A549 (cell line): ENCODE data around the gene NBPF1. TPM values are rescaled to one million over a fixed set of nuclear protein-coding genes. Genes with fewer than 3 reads are reported as not detected.
A peak's percentile ranks its signal among the peaks of the same experiment; 100 is the strongest.
"Not testable (repeated sequence)": the region's sequence is repeated elsewhere in the genome, so short reads cannot be mapped to it uniquely, and the experiment has no call there.

Source experiments
- ATAC-seq, 2 experiments: fragments of 200-7000 bp in 1 of 2; fragments of >200 bp in 1 of 2; cut with Nextera tagmentation in 1 of 2; cut with Tn5 transposase in 1 of 2; 3 replicates each; pipeline versions ENCODE4 v1.8.0 to v1.9.1; 2018 to 2020; ENCODE audit warnings: mild to moderate bottlenecking in 1 of 2, moderate library complexity in 1 of 2
- CTCF ChIA-PET: fragments of 300-600 bp; sonication (Branson Sonifier 250); formaldehyde crosslinking; extraction: SDS; loops from one replicate; lab custom pipeline; 2021; ENCODE audit warnings: antibody characterized with exemption, inconsistent platforms; lab: Yijun Ruan, JAX
- POLR2A ChIA-PET: fragments of 350-600 bp; formaldehyde crosslinking; extraction: SDS; loops from one replicate; lab custom pipeline; 2021; ENCODE audit warnings: antibody characterized with exemption, inconsistent platforms; lab: Yijun Ruan, JAX
- DNase-seq, 2 experiments: peaks; one replicate each; pipeline versions ENCODE4 v3.0.0 to v3.0.0-alpha.2; 2011 to 2016; ENCODE audit warnings: low read depth in 1 of 2, low spot score in 1 of 2
- FAIRE-seq: peaks from 2 replicates; lab custom pipeline; 2011; peaks lifted over from hg19 to GRCh38; lab: Jason Lieb, UNC
- H3K27ac ChIP-seq, 2 experiments: fragments of >200 bp; sonication (Bioruptor Twin); formaldehyde crosslinking; 3 replicates each; pipeline ENCODE4 v1.5.1; 2016 to 2017
- H3K4me1 ChIP-seq: fragments of >200 bp; sonication (Bioruptor Twin); formaldehyde crosslinking; 3 replicates; pipeline ENCODE4 v1.6.1; 2016
- H3K4me2 ChIP-seq: fragments of >200 bp; sonication (Bioruptor Twin); formaldehyde crosslinking; 3 replicates; pipeline ENCODE4 v1.6.1; 2016
- H3K4me3 ChIP-seq: fragments of >200 bp; sonication (Bioruptor Twin); formaldehyde crosslinking; 3 replicates; pipeline ENCODE4 v1.5.1; 2016
- H3K9me3 ChIP-seq: fragments of >200 bp; sonication (Bioruptor Twin); formaldehyde crosslinking; 3 replicates; pipeline ENCODE4 v1.6.1; 2016
- E2F6 ChIP-seq: IDR thresholded peaks from 2 replicates; pipeline ENCODE4 v1.6.1; 2012; ENCODE audit warnings: low read depth, borderline replicate concordance
- EHMT2 ChIP-seq: fragments of 200-600 bp; sonication (generic); IDR thresholded peaks from 2 replicates; pipeline ENCODE4 v1.6.1; 2016; ENCODE audit warnings: antibody characterized with exemption, low read depth, mild to moderate bottlenecking, moderate library complexity
- EP300 ChIP-seq, 2 experiments: fragments of >200 bp; sonication (Bioruptor Twin); formaldehyde crosslinking; IDR thresholded peaks; 2 replicates in 1 of 2; 3 replicates in 1 of 2; pipeline ENCODE4 v1.6.1; 2016 to 2017
- FOXS1 ChIP-seq: fragments of 250-450 bp; sonication (Bioruptor Pico); IDR thresholded peaks from 2 replicates; pipeline ENCODE4 v1.5.0; 2020; ENCODE audit warnings: mild to moderate bottlenecking, moderate library complexity
- HES2 ChIP-seq: fragments of >200 bp; sonication (Bioruptor Twin); formaldehyde crosslinking; IDR thresholded peaks from 2 replicates; pipeline ENCODE4 v1.6.1; 2016
- HOXA7 ChIP-seq: fragments of 250-450 bp; sonication (Bioruptor Pico); IDR thresholded peaks from 2 replicates; pipeline ENCODE4 v1.5.0; 2020; ENCODE audit warnings: mild to moderate bottlenecking, moderate library complexity
- HOXB13 ChIP-seq: fragments of 250-450 bp; sonication (Bioruptor Pico); IDR thresholded peaks from 2 replicates; pipeline ENCODE4 v1.5.0; 2020; ENCODE audit warnings: low read depth, mild to moderate bottlenecking, moderate library complexity
- MAZ ChIP-seq: fragments of 150-350 bp; IDR thresholded peaks from 2 replicates; pipeline ENCODE4 v1.6.1; 2014; ENCODE audit warnings: antibody characterized with exemption, low read depth, low read length, borderline replicate concordance
- NPAS2 ChIP-seq: fragments of 250-450 bp; sonication (Bioruptor Pico); IDR thresholded peaks from 2 replicates; pipeline ENCODE4 v1.8.0; 2022; ENCODE audit warnings: mild to moderate bottlenecking, moderate library complexity, borderline replicate concordance
- NR3C1 ChIP-seq: fragments of >200 bp; sonication (Bioruptor Twin); formaldehyde crosslinking; IDR thresholded peaks from 3 replicates; pipeline ENCODE4 v1.6.1; 2017
- PHF8 ChIP-seq: fragments of 200-600 bp; sonication (generic); IDR thresholded peaks from 2 replicates; pipeline ENCODE4 v1.6.1; 2016; ENCODE audit warnings: low read depth, mild to moderate bottlenecking, antibody characterized with exemption, moderate library complexity, borderline replicate concordance
- RCOR1 ChIP-seq: fragments of 150-350 bp; IDR thresholded peaks from 2 replicates; pipeline ENCODE4 v1.6.1; 2014; ENCODE audit warnings: antibody characterized with exemption, low read length, low read depth
- RFX5 ChIP-seq: fragments of 450-650 bp; IDR thresholded peaks from 2 replicates; pipeline ENCODE4 v1.7.1; 2014; ENCODE audit warnings: antibody characterized with exemption, mild to moderate bottlenecking, moderate library complexity
- SMC3 ChIP-seq: fragments of >200 bp; sonication (Bioruptor Twin); formaldehyde crosslinking; IDR thresholded peaks from 3 replicates; pipeline ENCODE4 v1.6.1; 2018; ENCODE audit warnings: inconsistent platforms
- WGBS: methylation state at CpG from one replicate; pipeline ENCODE4 v1.1.6; 2017; ENCODE audit errors: missing lambda C conversion rate; 5-methylcytosine and 5-hydroxymethylcytosine counted together
- polyA plus RNA-seq, 4 experiments: library from polyadenylated mRNA; depleted of rRNA in 3 of 4; stranded (reverse); fragments of >200 nt; fragmentation: RNase III in 1 of 4; extraction: RNeasy Plus Mini Kit Qiagen cat#74134 plus additional on column Dnase treatment in 1 of 4; gene quantifications; 2 replicates in 3 of 4; 3 replicates in 1 of 4; pipeline ENCODE4 v1.2.3, GENCODE V29; 2011 to 2017
- TF ChIP-seq, protein P1 (sequence below): IDR thresholded peaks from 2 replicates; pipeline ENCODE4 v1.6.1; 2012
- TF ChIP-seq, protein P2 (sequence below): fragments of 150-350 bp; IDR thresholded peaks from 2 replicates; pipeline ENCODE4 v1.6.1; 2014; ENCODE audit warnings: low read depth, mild to moderate bottlenecking, low read length
- TF ChIP-seq, protein P3 (sequence below): fragments of 250-450 bp; sonication (Bioruptor Pico); IDR thresholded peaks from 2 replicates; pipeline ENCODE4 v1.5.0; 2021; ENCODE audit warnings: mild to moderate bottlenecking, moderate library complexity, borderline replicate concordance

The NBPF1 gene
- polyA plus RNA-seq, 2 of the 4 experiments (the other 2 are of a cell fraction) = 23.9 to 36.8 TPM

- H3K4me2 ChIP-seq, POLR2A ChIA-PET, FAIRE-seq, H3K9me3 ChIP-seq, ATAC-seq, H3K27ac ChIP-seq, H3K4me3 ChIP-seq, DNase-seq: not testable (repeated sequence)
- H3K4me1 ChIP-seq = peaks cover 20% of the 10 kb centered on the region
- CTCF ChIA-PET = interaction anchor here (0.6 to 9.0 kb wide), 4 partner anchors 14 to 417 kb away, joined by 3 to 98 read pairs (median 3); no protein-coding TSS in a partner anchor
- TF ChIP-seq HOXA7 = 0 out of 2 replicates have a peak, but pooled peaks have one; percentile 57
- WGBS = 95% methylated on average over 5 of the region's 5 CpGs
Measured at GRCh38 chr1:16610553-16610952, 2.8 kb downstream of the NBPF1 start.

DNA sequence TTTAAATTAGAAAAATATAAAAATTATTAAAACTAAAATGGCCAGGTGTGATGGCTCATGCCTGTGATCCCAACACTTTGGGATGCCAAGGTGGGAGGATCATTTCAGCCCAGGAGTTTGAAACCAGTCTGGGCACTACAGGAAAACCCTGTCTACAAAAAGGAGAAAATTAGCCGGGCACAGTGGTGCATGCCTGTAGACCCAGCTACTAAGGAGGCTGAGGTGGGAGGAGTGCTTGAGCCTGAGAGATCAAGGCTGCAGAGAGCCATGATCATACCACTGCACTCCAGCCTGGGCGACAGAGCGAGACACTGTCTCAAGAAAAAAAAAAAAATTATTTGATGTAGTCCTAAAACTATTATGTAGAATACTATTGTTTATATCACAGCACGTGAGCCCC, 3.6 kb downstream of the NBPF1 start:
- H3K9me3 ChIP-seq, H3K4me2 ChIP-seq, FAIRE-seq, H3K27ac ChIP-seq, H3K4me3 ChIP-seq, DNase-seq, ATAC-seq, POLR2A ChIA-PET: not testable (repeated sequence)
- CTCF ChIA-PET = interaction anchor here (0.6 to 9.0 kb wide), 8 partner anchors 9 to 417 kb away, joined by 3 to 98 read pairs (median 4); no protein-coding TSS in a partner anchor
- peaks cover 20% of the 10 kb centered on the region for H3K4me1 ChIP-seq
- 77% methylated on average over 4 of the region's 4 CpGs for WGBS

DNA sequence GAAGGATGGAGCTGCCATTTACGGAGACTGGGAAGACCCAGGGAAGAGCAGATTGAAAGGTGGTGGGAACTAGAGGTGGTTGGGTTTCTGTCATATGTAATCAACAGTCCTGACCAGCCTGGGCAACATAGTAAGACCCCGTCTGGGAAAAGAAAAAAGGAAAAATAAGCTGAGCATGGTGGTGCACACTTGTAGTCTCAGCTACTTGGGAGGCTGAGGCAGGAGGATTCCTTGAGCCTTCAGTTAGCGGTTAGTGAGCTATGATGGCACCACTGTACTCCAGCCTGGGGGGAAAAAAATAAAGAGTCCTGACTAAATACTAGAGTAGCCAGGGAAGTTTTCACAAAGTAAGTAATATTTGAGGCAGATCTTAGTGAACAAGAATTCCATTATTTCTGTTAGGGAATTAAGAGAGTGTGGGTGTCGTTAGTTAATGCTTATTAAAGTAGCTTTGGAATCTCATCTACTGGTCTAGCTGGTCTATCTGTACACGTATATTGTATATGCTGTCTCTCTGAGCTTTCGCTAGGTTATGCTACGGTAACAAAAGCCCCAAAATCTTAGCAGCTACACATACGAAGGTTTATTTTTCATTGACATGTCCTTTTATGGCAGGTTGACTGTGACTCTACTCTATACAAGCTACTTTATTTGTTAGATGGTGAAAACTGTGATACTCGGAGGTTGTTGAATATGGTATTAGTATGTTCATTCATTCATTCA, 4.4 kb downstream of the NBPF1 start:
- ChIA-PET CTCF (interaction anchor here (0.9 to 9.0 kb wide), 7 partner anchors 9 to 343 kb away, joined by 3 to 98 read pairs (median 4); no protein-coding TSS in a partner anchor), POLR2A (no interaction called here)
- FAIRE-seq = no peak

DNA sequence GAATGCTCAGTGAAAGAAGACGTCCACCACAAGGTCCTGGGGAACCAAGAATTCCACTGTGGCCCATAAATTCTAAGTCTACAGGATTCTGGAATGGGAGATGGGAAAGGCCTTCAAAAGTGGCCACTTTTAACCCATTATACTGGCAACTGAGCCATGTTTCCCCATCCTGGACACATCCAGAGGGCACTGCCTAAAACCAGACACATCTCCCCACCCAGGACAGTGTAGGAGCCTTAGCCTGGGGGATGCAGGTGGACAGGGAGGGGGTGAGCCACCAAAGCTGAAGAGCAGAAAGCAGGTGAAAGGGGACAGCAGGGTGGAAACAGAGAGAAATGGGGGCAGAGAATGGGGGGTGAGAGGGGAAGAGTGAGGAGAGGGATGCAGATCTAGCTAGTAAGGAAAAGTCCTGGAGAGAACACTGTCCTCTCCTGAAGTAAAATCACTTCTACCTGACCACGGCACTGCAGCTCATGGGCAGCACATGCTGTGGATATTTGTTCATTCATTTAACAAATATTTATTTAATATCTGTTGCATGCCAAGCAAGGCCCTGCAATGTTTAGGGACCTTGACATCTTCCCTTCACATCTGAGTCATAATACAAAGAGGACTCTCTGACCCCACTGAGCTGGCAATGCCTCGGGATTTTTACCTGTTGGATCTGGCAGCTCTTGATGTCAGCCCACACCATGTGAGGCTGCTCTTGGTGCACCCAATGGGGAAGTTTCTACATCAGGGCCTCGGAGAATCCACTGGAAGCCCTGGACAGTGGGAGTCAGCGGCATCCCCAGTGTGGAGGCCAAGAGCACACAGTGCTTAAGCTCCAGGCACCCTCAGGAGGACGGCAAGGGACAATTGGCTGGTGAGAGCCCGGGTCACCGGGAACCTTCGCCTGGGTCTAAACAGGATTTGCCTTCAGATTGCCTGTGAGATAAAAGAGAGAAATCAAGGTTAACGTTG, 5.2 kb downstream of the NBPF1 start:
- Histone ChIP-seq H3K4me1 (peaks cover 16% of the 10 kb centered on the region), H3K4me2 (peak overlapping the region; percentile 6; the same call in 1 of the 3 replicates)
- FAIRE-seq, POLR2A ChIA-PET, ATAC-seq, H3K27ac ChIP-seq, H3K4me3 ChIP-seq, DNase-seq, H3K9me3 ChIP-seq: not testable (repeated sequence)
- TF ChIP-seq, protein P1, sequence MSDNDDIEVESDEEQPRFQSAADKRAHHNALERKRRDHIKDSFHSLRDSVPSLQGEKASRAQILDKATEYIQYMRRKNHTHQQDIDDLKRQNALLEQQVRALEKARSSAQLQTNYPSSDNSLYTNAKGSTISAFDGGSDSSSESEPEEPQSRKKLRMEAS = 0 out of 2 replicates have a peak, but pooled peaks have one; percentile 40
- CTCF ChIA-PET = interaction anchor here (0.6 to 9.0 kb wide), 8 partner anchors 8 to 344 kb away, joined by 3 to 98 read pairs (median 4); no protein-coding TSS in a partner anchor
- 78% methylated on average over 10 of the region's 10 CpGs for WGBS

More for the DNA sequence above, 4.4 kb downstream of the NBPF1 start:
- 90% methylated on average over 9 of the region's 9 CpGs for WGBS
- peaks cover 18% of the 10 kb centered on the region for H3K4me1 ChIP-seq
- DNase-seq (no peak), ATAC-seq (no peak)
- no peak overlapping the region for H3K4me2 ChIP-seq
- H3K4me3 ChIP-seq = no peak overlapping the region
- no peaks in the 10 kb centered on the region for H3K9me3 ChIP-seq
- TF ChIP-seq, protein P2, sequence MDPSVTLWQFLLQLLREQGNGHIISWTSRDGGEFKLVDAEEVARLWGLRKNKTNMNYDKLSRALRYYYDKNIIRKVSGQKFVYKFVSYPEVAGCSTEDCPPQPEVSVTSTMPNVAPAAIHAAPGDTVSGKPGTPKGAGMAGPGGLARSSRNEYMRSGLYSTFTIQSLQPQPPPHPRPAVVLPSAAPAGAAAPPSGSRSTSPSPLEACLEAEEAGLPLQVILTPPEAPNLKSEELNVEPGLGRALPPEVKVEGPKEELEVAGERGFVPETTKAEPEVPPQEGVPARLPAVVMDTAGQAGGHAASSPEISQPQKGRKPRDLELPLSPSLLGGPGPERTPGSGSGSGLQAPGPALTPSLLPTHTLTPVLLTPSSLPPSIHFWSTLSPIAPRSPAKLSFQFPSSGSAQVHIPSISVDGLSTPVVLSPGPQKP = no peak
- H3K27ac ChIP-seq = no peak overlapping the region

DNA sequence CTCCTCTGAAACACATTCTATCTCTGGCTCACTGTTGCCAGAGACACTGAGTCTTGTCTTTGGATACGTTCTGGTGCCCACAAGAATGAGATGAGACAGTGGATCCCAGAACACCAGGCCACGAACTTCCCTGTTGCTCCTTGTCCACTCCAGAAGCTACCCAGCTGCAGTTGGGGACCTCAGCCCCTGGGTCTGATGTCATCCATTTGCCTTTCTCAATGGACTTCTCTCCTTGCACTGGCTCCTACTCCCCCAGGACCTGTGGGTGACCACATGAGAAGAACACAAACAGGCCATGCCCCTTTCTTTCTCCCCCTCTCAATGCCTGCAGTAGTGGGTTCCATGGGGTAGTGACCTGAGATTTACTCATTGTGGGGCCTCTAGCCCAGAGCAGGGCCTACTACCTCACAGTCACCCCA, 5.9 kb downstream of the NBPF1 start:
- DNase-seq (no peak), FAIRE-seq (no peak), ATAC-seq (no peak)
- Histone ChIP-seq H3K4me2 (no peak overlapping the region), H3K27ac (no peak overlapping the region), H3K4me3 (no peak overlapping the region), H3K9me3 (no peaks in the 10 kb centered on the region), H3K4me1 (peaks cover 16% of the 10 kb centered on the region)
- ChIA-PET POLR2A (no interaction called here), CTCF (no interaction called here)
- 89% methylated on average over 2 of the region's 2 CpGs for WGBS
- TF ChIP-seq RFX5 = no peak
- TF ChIP-seq, protein P3, sequence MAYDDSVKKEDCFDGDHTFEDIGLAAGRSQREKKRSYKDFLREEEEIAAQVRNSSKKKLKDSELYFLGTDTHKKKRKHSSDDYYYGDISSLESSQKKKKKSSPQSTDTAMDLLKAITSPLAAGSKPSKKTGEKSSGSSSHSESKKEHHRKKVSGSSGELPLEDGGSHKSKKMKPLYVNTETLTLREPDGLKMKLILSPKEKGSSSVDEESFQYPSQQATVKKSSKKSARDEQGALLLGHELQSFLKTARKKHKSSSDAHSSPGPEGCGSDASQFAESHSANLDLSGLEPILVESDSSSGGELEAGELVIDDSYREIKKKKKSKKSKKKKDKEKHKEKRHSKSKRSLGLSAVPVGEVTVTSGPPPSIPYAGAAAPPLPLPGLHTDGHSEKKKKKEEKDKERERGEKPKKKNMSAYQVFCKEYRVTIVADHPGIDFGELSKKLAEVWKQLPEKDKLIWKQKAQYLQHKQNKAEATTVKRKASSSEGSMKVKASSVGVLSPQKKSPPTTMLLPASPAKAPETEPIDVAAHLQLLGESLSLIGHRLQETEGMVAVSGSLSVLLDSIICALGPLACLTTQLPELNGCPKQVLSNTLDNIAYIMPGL (CRISPR knock-in tag) = no peak
- no peak for TF ChIP-seq HOXB13 (CRISPR knock-in tag)
- no peak for TF ChIP-seq SMC3
- TF ChIP-seq EP300 (IDR thresholded peaks at IDR 0.05) = no peak
- TF ChIP-seq, protein P1 = no peak
- TF ChIP-seq NPAS2 (CRISPR knock-in tag) = no peak
- TF ChIP-seq PHF8 = no peak
- TF ChIP-seq EHMT2 = no peak
- TF ChIP-seq HES2 = no peak
- no peak for TF ChIP-seq NR3C1
- TF ChIP-seq FOXS1 (CRISPR knock-in tag) = no peak
- no peak for TF ChIP-seq E2F6
- no peak for TF ChIP-seq MAZ
- TF ChIP-seq RCOR1 = no peak
